ENCODE measurements around the gene SLIT3.

SLIT3 gene

DNA sequence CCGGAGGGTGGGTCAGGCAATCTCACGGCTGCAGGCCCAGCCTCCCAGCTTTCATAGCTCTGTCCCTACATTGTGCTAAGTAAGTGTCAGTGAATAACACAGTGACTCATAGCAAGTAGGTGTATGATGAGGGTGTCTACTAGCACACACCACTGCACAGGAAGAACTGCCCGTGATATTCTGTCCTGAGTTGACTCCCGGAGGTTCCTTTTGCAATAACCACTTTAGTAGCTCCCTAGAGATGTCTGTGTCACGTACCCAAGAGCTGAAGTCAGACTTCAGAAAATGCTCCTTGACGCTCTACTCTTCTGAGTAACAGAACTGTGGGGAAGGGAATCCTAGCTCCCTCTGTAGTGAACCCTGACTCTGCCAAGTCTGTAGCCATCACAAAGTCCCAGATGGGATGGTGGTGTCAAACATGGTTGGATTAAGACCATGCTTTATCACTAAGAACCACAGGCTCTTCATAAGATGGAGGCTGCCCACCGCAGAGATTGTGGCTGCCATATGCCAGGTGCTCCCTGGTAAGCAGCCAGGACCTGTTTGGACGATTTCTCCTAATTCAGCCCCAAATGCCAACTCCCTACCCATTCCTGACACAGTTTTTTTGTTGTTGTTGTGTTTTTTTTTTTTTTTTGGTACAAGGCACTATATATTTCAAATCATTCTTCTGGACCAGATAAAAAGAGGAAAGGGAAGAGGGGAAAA, 369.1 kb downstream of the SLIT3 start:
- DNase-seq (ENCODE audit: low read depth in 2 of 2), result no peak

- no peak for DNase-seq (ENCODE audit: low read depth in 2 of 2)
These were observed 371.3 kb downstream of the SLIT3 start for GRCh38 chr5:168929656-168930055.

DNA sequence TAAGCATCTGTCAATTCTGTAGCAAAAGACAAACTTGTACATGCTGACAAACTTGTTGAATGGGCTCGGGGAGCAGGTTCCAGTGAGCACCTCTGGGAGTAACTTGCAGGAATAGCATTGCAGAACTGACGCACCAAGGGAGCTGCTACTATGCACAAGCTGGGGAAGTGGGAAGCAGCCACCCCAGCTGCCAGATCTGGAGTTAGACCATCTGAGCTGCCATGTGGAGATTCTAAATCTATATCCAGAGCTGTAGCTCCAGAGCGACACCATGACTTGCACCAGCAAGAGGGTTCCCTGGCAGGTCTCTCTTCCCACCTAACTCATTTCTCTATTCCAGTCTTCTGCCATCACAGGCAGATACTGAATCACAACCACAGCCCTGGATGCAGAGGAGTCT, 375.8 kb downstream of the SLIT3 start:
- DNase-seq (ENCODE audit: low read depth in 2 of 2), result no peak

GRCh38 chr5:168921147-168921866, 379.6 kb downstream of the SLIT3 start:
- no peak for DNase-seq (ENCODE audit: low read depth in 2 of 2)

GRCh38 chr5:168920019-168920810, 380.7 kb downstream of the SLIT3 start:
- DNase-seq (ENCODE audit: low read depth in 2 of 2), result no peak

- DNase-seq (ENCODE audit: low read depth in 2 of 2), result no peak
These were observed 382.9 kb downstream of the SLIT3 start for GRCh38 chr5:168917947-168918600.

- DNase-seq (ENCODE audit: low read depth in 2 of 2), result no peak
These were observed 384.1 kb downstream of the SLIT3 start for GRCh38 chr5:168916852-168917251.

GRCh38 chr5:168916266-168916665, 384.7 kb downstream of the SLIT3 start:
- no peak for DNase-seq (ENCODE audit: low read depth in 2 of 2)

GRCh38 chr5:168914491-168914890, 386.4 kb downstream of the SLIT3 start:
- DNase-seq (ENCODE audit: low read depth in 2 of 2), result no peak

DNA sequence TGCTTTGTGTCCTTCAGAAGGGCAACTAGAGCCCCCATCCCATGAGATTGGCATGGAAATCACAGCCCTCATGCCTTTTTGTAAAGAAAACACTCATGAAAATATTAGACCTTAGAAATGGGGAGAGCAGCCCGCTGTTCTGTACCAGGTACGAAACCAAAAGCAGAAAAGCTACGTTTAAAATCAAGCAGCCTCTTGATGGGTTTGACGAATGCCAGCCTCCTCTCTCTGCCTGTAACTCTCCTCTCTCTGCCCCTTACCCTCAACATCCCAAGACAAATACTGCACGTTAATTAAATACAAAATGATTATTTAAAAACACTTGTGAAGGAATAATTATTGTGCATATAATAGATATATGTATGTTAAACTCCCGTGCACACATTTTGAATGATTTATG, 390.1 kb downstream of the SLIT3 start:
- DNase-seq (ENCODE audit: low read depth in 2 of 2), result no peak

GRCh38 chr5:168908207-168908606, 392.7 kb downstream of the SLIT3 start:
- DNase-seq (ENCODE audit: low read depth in 2 of 2), result no peak

DNA sequence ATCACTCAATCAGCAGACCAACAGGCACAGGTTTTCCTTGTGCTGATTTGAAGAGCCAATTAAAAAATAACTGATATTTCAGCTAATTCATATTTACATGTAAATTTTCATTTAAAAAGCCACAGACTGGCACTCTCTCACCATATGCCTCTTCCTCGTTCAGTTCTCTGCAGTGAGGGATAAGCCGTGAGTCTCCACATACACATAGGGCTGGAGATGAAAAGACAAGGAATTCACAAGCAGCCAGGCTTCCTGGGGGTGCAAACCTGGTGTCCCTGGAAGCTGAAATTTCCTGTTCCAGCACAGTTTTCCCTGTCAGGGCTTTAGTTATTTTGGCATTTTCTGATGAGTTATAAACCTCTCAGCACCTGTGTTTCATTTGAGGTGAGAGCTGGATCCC, 397.9 kb downstream of the SLIT3 start:
- DNase-seq (ENCODE audit: low read depth in 2 of 2), result no peak

GRCh38 chr5:168899673-168900072, 401.3 kb downstream of the SLIT3 start:
- no peak for DNase-seq (ENCODE audit: low read depth in 2 of 2)

DNA sequence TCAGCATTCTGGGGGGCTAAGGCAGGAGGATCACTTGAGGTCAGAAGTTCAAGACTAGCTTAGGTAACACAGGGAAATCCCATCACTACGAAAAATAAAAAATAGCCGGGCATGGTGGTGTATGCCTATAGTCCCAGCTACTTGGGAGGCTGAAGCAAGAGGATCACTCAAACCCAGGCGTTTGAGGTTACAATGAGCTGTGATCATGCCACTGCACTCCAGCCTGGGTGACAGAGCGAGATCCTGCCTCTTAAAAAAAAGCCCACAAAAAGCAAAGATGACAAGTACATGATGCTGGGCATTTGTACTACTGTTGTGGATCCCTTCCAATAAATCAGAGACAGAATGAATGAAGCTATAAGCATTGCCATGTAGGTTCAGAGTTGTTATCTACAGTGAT, 401.7 kb downstream of the SLIT3 start:
- DNase-seq (ENCODE audit: low read depth in 2 of 2), result no peak

- no peak for DNase-seq (ENCODE audit: low read depth in 2 of 2)
These were observed 402.6 kb downstream of the SLIT3 start for GRCh38 chr5:168898247-168898911.

DNA sequence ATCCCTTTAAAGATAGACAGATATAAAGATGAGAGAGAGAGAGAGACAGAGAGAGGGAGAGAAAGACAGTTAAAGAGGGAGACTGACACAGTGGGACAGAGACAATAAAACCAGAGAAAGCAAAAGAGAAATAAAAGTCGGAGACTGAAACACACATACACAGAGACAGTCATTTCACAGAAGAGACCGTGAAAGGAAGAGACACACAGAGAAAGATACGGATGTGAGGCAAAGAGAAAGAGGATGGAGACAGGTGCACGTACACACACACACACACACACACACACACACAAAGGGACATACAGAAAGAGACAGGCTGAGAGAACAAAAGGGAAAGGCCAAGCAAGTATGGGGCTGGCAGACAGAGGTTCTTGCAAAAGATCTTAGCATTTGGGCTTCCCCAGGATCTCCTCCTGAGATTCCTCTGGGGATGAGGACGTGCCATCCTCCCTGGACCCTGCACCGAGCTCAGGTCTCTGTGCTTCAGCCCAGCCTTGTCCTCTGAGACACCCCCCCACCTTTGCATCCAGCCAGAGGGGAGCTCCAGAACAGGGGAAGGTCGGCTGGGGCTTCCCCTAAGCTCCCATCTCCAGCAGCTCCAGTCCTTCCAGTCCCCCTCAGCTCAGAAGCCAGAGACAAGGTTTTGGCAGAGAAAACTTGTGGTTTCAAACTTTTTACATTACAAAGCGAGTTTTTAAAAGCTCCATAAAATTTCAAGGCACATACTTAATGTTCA, 403.4 kb downstream of the SLIT3 start:
- DNase-seq (ENCODE audit: low read depth in 2 of 2), result no peak

- no peak for DNase-seq (ENCODE audit: low read depth in 2 of 2)
These were observed 405.5 kb downstream of the SLIT3 start for GRCh38 chr5:168895295-168896071.

- no peak for DNase-seq (ENCODE audit: low read depth in 2 of 2)
These were observed 407.7 kb downstream of the SLIT3 start for GRCh38 chr5:168893283-168893682.

GRCh38 chr5:168892618-168893186, 408.2 kb downstream of the SLIT3 start:
- no peak for DNase-seq (ENCODE audit: low read depth in 2 of 2)

Data from stimulated activated CD4-positive, alpha-beta T cell treated with anti-CD3 and anti-CD28 coated beads, Interleukin-4, amount 100 ng/mL, for 48 hours (primary cell).